HCT116 (cell line): Measurements from ENCODE around the gene DMWD. TPM values are rescaled to one million over a fixed set of nuclear protein-coding genes. Genes with fewer than 3 reads are reported as not detected.

Experiments
- ATAC-seq: fragments of 200-7000 bp; cut with Tn5 transposase; 2 replicates; pipeline ENCODE4 v1.9.1; 2020; ENCODE audit warnings: mild to moderate bottlenecking, moderate library complexity
- BruUV-seq: library from RNA; stranded (reverse); fragments of 400-500 nt; replicated peaks from 2 replicates; lab custom pipeline; 2021; lab: Mats Ljungman, UMichigan
- CTCF ChIA-PET: fragments of 300-600 bp; sonication (Branson Sonifier 250); formaldehyde crosslinking; loops from one replicate; lab custom pipeline; 2021; ENCODE audit warnings: antibody characterized with exemption; lab: Charles Lee
- POLR2A ChIA-PET: fragments of 300-600, 350-600 bp; sonication (Branson Sonifier 250); formaldehyde crosslinking; loops from one replicate; lab custom pipeline; 2021; ENCODE audit warnings: antibody characterized with exemption; lab: Charles Lee
- RAD21 ChIA-PET, 2 experiments: fragments of 300-600 bp; sonication (Branson Sonifier 250); formaldehyde crosslinking; loops; one replicate each; lab custom pipeline; 2023; ENCODE audit warnings: low total read pairs in 2 of 2; ENCODE audit not compliant: uncharacterized antibody in 2 of 2, unreplicated experiment in 2 of 2, low non-redundant PET in 1 of 2; lab: Charles Lee
- DNase-seq: peaks from one replicate; pipeline ENCODE4 v3.0.0-alpha.2; 2010; ENCODE audit warnings: low read depth, low spot score
- H2AFZ ChIP-seq: fragments of 200-600 bp; shearing (Covaris generic), sonication (generic); 2 replicates; pipeline ENCODE4 v1.6.1; 2017; ENCODE audit warnings: low read depth, mixed run types, mixed read lengths, antibody characterized with exemption, low read length; ENCODE audit not compliant: poor library complexity, severe bottlenecking
- H3K27ac ChIP-seq: 2 replicates; pipeline ENCODE4 v1.5.1; 2012; ENCODE audit warnings: low read depth, low read length
- H3K27me3 ChIP-seq: fragments of 200-600 bp; sonication (generic); 2 replicates; pipeline ENCODE4 v1.6.1; 2016; ENCODE audit warnings: mixed run types, low read length, mixed read lengths; ENCODE audit not compliant: insufficient read depth
- H3K36me3 ChIP-seq, 2 experiments: fragments of 200-500 bp in 1 of 2; fragments of 200-600 bp in 1 of 2; sonication (Bioruptor generic) in 1 of 2; sonication (generic) in 1 of 2; 2 replicates each; pipeline versions ENCODE4 v1.5.1 to v1.6.1; 2014 to 2016; ENCODE audit warnings: low read length in 2 of 2, inconsistent platforms in 1 of 2, mixed read lengths in 1 of 2, mixed run types in 1 of 2; ENCODE audit not compliant: insufficient read depth in 2 of 2, control insufficient read depth in 1 of 2
- H3K4me1 ChIP-seq, 2 experiments: fragments of 200-600 bp in 1 of 2; sonication (generic) in 1 of 2; 2 replicates each; pipeline versions ENCODE4 v1.5.1 to v1.6.1; 2012 to 2017; ENCODE audit warnings: low read length in 2 of 2, inconsistent platforms in 1 of 2, mild to moderate bottlenecking in 1 of 2, mixed read lengths in 1 of 2, mixed run types in 1 of 2, moderate library complexity in 1 of 2; ENCODE audit not compliant: insufficient read depth in 2 of 2, control insufficient read depth in 1 of 2
- H3K4me2 ChIP-seq: fragments of 200-600 bp; sonication (generic); 2 replicates; pipeline ENCODE4 v1.6.1; 2017; ENCODE audit warnings: mixed run types, low read length, mixed read lengths
- H3K4me3 ChIP-seq, 2 experiments: fragments of 200-600 bp in 1 of 2; sonication (generic) in 1 of 2; replicated peaks in 1 of 2; 2 replicates each; pipeline ENCODE4 v1.5.1; 2011 to 2016; ENCODE audit warnings: low read length in 2 of 2, control low read depth in 1 of 2, low read depth in 1 of 2, mild to moderate bottlenecking in 1 of 2, mixed read lengths in 1 of 2, mixed run types in 1 of 2
- H3K79me2 ChIP-seq: fragments of 200-600 bp; sonication (generic); 2 replicates; pipeline ENCODE4 v1.6.1; 2017; ENCODE audit warnings: mild to moderate bottlenecking, mixed run types, low read length, moderate library complexity, mixed read lengths; ENCODE audit not compliant: insufficient read depth
- H3K9ac ChIP-seq: fragments of 200-600 bp; sonication (generic); 2 replicates; pipeline ENCODE4 v1.6.1; 2016; ENCODE audit warnings: low read length, mixed read lengths
- H3K9me2 ChIP-seq: fragments of 200-600 bp; sonication (generic), shearing (Covaris generic); 2 replicates; pipeline ENCODE4 v1.6.1; 2017; ENCODE audit warnings: mixed run types, mild to moderate bottlenecking, moderate library complexity; ENCODE audit not compliant: insufficient read depth
- H3K9me3 ChIP-seq, 2 experiments: fragments of 200-500 bp in 1 of 2; fragments of 200-600 bp in 1 of 2; sonication (Bioruptor generic) in 1 of 2; sonication (generic) in 1 of 2; 2 replicates each; pipeline ENCODE4 v1.6.1; 2014 to 2017; ENCODE audit warnings: low read length in 2 of 2, mixed read lengths in 2 of 2, inconsistent platforms in 1 of 2, low read depth in 1 of 2, mild to moderate bottlenecking in 1 of 2, mixed run types in 1 of 2, moderate library complexity in 1 of 2; ENCODE audit not compliant: control insufficient read depth in 1 of 2, insufficient read depth in 1 of 2
- H4K20me1 ChIP-seq: fragments of 200-600 bp; sonication (generic), shearing (Covaris generic); 2 replicates; pipeline ENCODE4 v1.6.1; 2017; ENCODE audit warnings: mixed run types, mild to moderate bottlenecking, moderate library complexity; ENCODE audit not compliant: insufficient read depth
- CBX3 ChIP-seq: IDR thresholded peaks from 2 replicates; pipeline ENCODE4 v1.6.1; 2012; ENCODE audit warnings: low read depth
- CEBPB ChIP-seq: IDR thresholded peaks from 2 replicates; pipeline ENCODE4 v1.6.1; 2012; ENCODE audit warnings: low read depth
- EGR1 ChIP-seq: IDR thresholded peaks from 2 replicates; pipeline ENCODE4 v1.6.1; 2012; ENCODE audit warnings: low read depth
- ELF1 ChIP-seq: IDR thresholded peaks from 2 replicates; pipeline ENCODE4 v1.6.1; 2012; ENCODE audit warnings: low read depth, borderline replicate concordance
- EZH2phosphoT487 ChIP-seq: fragments of 200-600 bp; IDR thresholded peaks from 2 replicates; pipeline ENCODE4 v1.6.1; 2018; ENCODE audit warnings: antibody characterized with exemption, borderline replicate concordance
- JUND ChIP-seq: IDR thresholded peaks from 2 replicates; pipeline ENCODE4 v1.6.1; 2012
- POLR2AphosphoS5 ChIP-seq: IDR thresholded peaks from 2 replicates; pipeline ENCODE4 v1.6.1; 2011; ENCODE audit warnings: mild to moderate bottlenecking, low read depth, low read length, moderate library complexity
- RAD21 ChIP-seq: IDR thresholded peaks from 2 replicates; pipeline ENCODE4 v1.6.1; 2012; ENCODE audit warnings: low read depth, mild to moderate bottlenecking
- SP1 ChIP-seq: IDR thresholded peaks from 2 replicates; pipeline ENCODE4 v1.6.1; 2012; ENCODE audit warnings: low read depth
- SRF ChIP-seq: IDR thresholded peaks from 2 replicates; pipeline ENCODE4 v1.6.1; 2012; ENCODE audit warnings: low read depth
- ZNF274 ChIP-seq: fragments of 200-500 bp; sonication (Bioruptor generic); IDR thresholded peaks from 2 replicates; pipeline ENCODE4 v1.6.1; 2014; ENCODE audit warnings: mild to moderate bottlenecking, low read depth, low read length, inconsistent platforms
- intact Hi-C: fragments of 100-400 bp; cut with micrococcal nuclease; formaldehyde crosslinking; loops from 2 replicates; pipeline ENCODE4 v1.10.0; 2022
- total RNA-seq: library from RNA; stranded (reverse); gene quantifications from one replicate; pipeline ENCODE4 v1.2.1, GENCODE V29; 2021; ENCODE audit not compliant: unreplicated experiment
- TF ChIP-seq, protein P1 (sequence below): IDR thresholded peaks from 2 replicates; pipeline ENCODE4 v1.6.1; 2012
- TF ChIP-seq, protein P2 (sequence below): IDR thresholded peaks from 2 replicates; pipeline ENCODE4 v1.6.1; 2012; ENCODE audit warnings: low read depth
- TF ChIP-seq, protein P3 (sequence below), 3 experiments: fragments of 200-600 bp in 1 of 3; sonication (generic) in 1 of 3; IDR thresholded peaks in 2 of 3; conservative IDR thresholded peaks in 1 of 3; 2 replicates each; pipeline ENCODE4 v1.5.1; 2012 to 2017; ENCODE audit warnings: low read depth in 2 of 3, low read length in 2 of 3, antibody characterized with exemption in 1 of 3, borderline replicate concordance in 1 of 3, control low read depth in 1 of 3, mild to moderate bottlenecking in 1 of 3, mixed read lengths in 1 of 3, mixed run types in 1 of 3, moderate library complexity in 1 of 3; ENCODE audit not compliant: insufficient read depth in 1 of 3

The DMWD gene
- total RNA-seq, 1 experiment from 2014 or later, result 56.8 TPM

DNA sequence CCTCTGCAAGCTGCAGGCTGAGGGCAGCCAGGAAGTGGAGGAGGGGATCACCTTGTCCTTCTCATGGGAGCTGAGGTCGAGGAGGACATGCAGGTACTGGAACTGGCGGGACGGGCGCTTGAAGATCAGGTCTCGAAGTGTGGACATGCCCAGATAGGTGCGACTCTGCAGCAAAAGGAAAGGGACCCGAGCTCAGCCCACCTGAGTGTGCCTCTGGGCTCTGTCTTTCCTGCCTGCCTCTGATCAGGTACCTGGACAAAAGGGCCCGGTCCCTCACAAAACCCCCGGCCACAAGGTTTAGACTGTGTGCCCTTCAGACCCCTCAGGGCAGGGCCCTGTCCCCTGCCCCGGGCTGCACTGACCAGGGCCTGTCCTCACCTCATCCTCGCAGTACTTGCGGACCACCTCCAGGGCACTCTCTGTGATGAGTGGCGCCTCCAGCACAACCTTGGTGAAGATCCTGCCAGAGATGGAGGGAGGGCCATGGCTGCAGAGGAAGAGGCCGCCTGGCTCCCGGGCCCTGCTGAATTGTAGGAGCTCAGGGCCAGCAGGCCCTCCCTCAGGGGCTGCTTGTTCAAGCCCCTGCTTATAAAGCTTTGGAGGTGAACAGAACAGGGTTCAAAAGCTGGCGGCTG lies 34.9 kb upstream of the DMWD start:
- no peaks in the 10 kb centered on the region for H3K79me2 ChIP-seq
- no peak for DNase-seq
- no peaks in the 10 kb centered on the region for H3K9me3 ChIP-seq
- no peak for TF ChIP-seq CBX3
- 0 out of 2 replicates have a peak, but pooled peaks have one; percentile 26 for TF ChIP-seq POLR2AphosphoS5
- no peak overlapping the region for H3K9ac ChIP-seq
- no TSS peak for BruUV-seq
- H3K4me3 ChIP-seq, result no peak overlapping the region
- ChIA-PET CTCF (interaction anchor here (3.3 kb wide), 1 partner anchor 10 kb away, joined by 17 read pairs; no protein-coding TSS in a partner anchor), POLR2A (no interaction called here), RAD21 (no interaction called here)
- ATAC-seq, result peak; percentile 31; the same call in 1 of the 2 replicates
- no peak overlapping the region for H3K27ac ChIP-seq
- H3K36me3 ChIP-seq, result peaks cover 42 to 62% of the 10 kb centered on the region in 2 experiments
- intact Hi-C loops, result no loop called here
- no peaks in the 10 kb centered on the region for H4K20me1 ChIP-seq
- H2AFZ ChIP-seq, result no peak overlapping the region
- no peaks in the 10 kb centered on the region for H3K4me1 ChIP-seq
- no peaks in the 10 kb centered on the region for H3K9me2 ChIP-seq
- H3K27me3 ChIP-seq, result no peaks in the 10 kb centered on the region
- no peak overlapping the region for H3K4me2 ChIP-seq

DNA sequence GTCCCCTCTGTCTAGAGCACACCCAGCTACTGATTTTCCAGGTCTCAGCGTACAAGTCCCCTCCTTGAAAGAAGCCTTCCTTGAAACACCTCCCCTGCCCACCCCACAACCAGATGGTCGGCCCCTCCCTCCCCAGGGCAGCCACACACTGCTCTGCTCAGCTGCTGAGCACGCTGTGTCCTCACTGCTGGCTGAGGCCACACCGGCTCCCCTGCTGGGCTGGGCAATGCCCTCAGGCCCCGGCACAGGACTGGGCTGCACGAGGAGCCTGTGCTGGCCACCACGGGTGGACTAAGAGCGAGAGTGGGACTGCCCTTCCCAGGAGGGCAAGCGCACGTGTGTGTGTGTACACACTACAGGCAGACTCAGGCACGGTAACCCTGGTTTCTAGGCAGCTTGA lies 34.3 kb upstream of the DMWD start:
- RAD21 ChIA-PET, result no interaction called here
- POLR2A ChIA-PET, result interaction anchor here (0.7 kb wide), 1 partner anchor 10 kb away, joined by 3 read pairs; no protein-coding TSS in a partner anchor
- intact Hi-C loops, result no loop called here
- Histone ChIP-seq H3K27me3 (no peaks in the 10 kb centered on the region), H3K4me1 (no peaks in the 10 kb centered on the region), H3K27ac (no peak overlapping the region), H4K20me1 (no peaks in the 10 kb centered on the region), H3K4me2 (no peak overlapping the region), H3K9ac (no peak overlapping the region), H2AFZ (no peak overlapping the region), H3K9me2 (no peaks in the 10 kb centered on the region), H3K4me3 (no peak overlapping the region), H3K79me2 (no peaks in the 10 kb centered on the region), H3K9me3 (no peaks in the 10 kb centered on the region), H3K36me3 (peaks cover 40 to 56% of the 10 kb centered on the region in 2 experiments; a peak in 3 of 4 replicates)
- CTCF ChIA-PET, result interaction anchor here (3.3 kb wide), 1 partner anchor 9 kb away, joined by 17 read pairs; no protein-coding TSS in a partner anchor
- no peak for DNase-seq
- no peak for ATAC-seq
- BruUV-seq, result no TSS peak
- TF ChIP-seq ELF1 (no peak), SRF (no peak), EZH2phosphoT487 (no peak), SP1 (no peak), ZNF274 (no peak), EGR1 (no peak), RAD21 (no peak), JUND (no peak), CEBPB (no peak)
- TF ChIP-seq, protein P1, sequence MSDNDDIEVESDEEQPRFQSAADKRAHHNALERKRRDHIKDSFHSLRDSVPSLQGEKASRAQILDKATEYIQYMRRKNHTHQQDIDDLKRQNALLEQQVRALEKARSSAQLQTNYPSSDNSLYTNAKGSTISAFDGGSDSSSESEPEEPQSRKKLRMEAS, result no peak
- TF ChIP-seq, protein P2, sequence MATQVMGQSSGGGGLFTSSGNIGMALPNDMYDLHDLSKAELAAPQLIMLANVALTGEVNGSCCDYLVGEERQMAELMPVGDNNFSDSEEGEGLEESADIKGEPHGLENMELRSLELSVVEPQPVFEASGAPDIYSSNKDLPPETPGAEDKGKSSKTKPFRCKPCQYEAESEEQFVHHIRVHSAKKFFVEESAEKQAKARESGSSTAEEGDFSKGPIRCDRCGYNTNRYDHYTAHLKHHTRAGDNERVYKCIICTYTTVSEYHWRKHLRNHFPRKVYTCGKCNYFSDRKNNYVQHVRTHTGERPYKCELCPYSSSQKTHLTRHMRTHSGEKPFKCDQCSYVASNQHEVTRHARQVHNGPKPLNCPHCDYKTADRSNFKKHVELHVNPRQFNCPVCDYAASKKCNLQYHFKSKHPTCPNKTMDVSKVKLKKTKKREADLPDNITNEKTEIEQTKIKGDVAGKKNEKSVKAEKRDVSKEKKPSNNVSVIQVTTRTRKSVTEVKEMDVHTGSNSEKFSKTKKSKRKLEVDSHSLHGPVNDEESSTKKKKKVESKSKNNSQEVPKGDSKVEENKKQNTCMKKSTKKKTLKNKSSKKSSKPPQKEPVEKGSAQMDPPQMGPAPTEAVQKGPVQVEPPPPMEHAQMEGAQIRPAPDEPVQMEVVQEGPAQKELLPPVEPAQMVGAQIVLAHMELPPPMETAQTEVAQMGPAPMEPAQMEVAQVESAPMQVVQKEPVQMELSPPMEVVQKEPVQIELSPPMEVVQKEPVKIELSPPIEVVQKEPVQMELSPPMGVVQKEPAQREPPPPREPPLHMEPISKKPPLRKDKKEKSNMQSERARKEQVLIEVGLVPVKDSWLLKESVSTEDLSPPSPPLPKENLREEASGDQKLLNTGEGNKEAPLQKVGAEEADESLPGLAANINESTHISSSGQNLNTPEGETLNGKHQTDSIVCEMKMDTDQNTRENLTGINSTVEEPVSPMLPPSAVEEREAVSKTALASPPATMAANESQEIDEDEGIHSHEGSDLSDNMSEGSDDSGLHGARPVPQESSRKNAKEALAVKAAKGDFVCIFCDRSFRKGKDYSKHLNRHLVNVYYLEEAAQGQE, result no peak
- TF ChIP-seq, protein P3, sequence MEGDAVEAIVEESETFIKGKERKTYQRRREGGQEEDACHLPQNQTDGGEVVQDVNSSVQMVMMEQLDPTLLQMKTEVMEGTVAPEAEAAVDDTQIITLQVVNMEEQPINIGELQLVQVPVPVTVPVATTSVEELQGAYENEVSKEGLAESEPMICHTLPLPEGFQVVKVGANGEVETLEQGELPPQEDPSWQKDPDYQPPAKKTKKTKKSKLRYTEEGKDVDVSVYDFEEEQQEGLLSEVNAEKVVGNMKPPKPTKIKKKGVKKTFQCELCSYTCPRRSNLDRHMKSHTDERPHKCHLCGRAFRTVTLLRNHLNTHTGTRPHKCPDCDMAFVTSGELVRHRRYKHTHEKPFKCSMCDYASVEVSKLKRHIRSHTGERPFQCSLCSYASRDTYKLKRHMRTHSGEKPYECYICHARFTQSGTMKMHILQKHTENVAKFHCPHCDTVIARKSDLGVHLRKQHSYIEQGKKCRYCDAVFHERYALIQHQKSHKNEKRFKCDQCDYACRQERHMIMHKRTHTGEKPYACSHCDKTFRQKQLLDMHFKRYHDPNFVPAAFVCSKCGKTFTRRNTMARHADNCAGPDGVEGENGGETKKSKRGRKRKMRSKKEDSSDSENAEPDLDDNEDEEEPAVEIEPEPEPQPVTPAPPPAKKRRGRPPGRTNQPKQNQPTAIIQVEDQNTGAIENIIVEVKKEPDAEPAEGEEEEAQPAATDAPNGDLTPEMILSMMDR (IDR thresholded peaks at IDR 0.05 in 2 of 3, conservative IDR thresholded peaks at IDR 0.05 in 1 of 3; ENCODE audit: borderline replicate concordance in 1 of 3, insufficient read depth in 1 of 3, low read depth in 2 of 3, low read length in 2 of 3), result no peak
